Measurements from ENCODE around the gene COBLL1.
"Not testable (repeated sequence)": the region's sequence is repeated elsewhere in the genome, so short reads cannot be mapped to it uniquely, and the experiment has no call there.

COBLL1 gene

GRCh38 chr2:164747783-164748433 lies 93.7 kb downstream of the COBLL1 start:
- DNase-seq = no peak

DNA sequence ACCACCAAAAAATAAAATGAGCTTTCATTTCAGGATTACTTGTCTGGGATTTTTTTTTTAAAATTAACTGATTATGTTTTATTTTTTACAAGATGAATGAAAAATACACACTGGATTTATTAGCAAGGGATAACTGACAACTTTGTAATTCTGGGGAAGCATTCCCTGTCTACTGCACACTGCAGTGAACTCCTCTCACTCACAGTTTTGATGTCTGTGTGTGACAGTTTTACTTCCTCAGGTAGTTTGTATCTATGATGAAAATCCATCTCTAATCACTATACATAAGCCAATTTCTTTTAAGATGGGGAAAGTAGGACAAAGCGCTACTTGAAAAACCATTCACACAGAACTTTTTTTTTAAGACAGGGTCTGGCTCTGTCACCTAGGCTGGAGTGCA lies 94.5 kb downstream of the COBLL1 start:
- DNase-seq = no peak

DNA sequence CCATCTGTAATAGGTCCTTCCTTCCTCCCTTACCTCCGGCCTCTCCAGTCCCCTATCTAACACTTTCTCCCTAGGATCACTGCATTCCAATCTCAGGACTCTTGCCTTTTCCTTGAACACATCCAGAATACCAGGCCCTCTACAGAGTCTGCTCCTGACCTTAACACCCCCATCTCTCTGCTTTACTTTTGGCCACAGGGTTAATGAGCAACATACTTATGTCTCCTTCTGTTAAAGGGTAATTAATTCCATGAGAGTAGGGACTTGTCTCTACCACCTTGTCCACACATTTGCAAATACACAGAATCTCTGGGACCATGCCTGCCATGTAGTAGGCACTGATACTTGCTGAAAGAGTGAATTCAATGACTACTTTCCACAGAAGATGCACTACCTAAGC lies 94.9 kb downstream of the COBLL1 start:
- no peak for DNase-seq

DNA sequence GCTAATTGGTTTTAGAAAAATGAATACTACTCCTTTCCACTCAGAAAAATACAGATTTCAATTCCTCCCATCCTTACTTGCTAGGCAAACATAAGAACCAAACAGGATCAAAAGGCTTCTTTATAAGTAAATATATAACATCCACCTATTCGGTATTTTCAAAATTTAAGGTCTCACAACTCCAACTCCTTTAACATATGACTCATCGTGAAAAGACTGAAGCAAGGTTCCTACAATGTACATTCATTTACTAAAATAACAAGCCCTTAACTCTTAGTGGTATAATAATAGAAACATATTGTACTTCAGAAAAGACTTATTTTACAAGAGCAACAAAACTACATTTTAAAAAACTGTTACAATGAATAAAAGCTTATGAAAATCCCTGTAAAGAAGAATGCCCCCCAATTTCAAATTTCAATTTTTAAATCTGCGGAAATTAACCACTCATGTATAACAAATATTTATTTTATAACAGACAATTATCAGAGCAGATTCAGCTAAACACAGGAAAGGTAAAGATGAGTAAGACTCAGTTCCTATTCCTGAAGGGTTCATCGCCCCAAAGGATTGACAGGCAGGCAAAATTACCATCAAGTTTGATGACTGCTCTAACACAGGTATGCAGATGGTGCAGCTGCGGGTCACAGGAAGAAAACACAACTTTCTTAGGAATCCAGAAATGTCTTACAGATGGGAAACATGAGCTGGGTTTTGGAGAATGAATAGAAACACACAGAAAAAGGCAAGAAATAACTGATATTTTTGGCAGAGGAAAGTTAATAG lies 96.4 kb downstream of the COBLL1 start:
- DNase-seq = no peak

DNA sequence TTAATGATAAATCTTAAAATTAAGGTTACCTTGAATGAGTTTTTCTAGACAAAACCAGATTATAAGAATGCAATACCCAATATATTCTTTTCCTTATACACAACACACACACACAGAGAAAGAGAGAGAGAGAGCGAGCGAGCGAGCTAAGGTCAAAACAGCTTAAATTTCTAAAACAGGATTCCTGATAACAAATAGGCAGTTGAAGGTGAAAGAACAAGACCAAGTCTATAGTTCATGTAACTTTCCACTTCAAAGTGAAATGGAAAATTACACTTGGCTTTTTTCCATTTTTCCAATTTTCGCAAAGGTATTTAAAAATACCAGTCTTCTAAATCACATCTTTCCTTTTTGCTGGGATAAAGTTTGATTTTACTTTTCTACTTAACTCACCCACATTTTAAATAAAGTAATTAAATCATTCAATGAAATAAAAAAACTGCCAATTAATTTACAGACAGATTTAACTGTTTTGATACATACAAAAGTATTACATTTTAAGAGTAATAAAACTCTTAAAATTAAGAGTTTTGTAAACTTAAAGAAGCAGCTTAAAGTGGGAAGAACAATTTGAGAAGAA lies 98.8 kb downstream of the COBLL1 start:
- DNase-seq = no peak

GRCh38 chr2:164739966-164740365 lies 101.7 kb downstream of the COBLL1 start:
- DNase-seq = no peak

DNA sequence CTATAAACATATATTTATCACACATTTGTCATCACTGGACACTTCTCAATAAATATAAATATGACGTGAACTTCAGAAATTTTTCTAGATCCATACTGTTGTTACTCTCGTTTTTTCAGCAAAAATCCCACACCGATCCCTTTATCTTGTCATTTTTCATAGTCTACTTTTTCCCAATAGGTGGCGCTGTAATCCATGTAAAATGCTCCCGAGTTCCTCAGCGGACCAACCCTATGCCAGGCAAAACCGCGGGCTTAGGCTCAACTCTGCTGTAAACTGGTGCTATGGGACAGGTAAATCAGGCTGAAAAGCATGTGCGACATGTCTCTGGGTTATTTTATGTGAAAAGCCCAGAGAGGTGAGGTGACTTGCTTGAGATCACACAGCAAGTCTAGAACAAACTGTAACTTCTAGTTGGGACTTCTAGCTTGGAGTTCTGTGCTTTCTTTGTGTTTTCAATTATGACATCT lies 104.0 kb downstream of the COBLL1 start:
- peak; percentile 77 for DNase-seq

DNA sequence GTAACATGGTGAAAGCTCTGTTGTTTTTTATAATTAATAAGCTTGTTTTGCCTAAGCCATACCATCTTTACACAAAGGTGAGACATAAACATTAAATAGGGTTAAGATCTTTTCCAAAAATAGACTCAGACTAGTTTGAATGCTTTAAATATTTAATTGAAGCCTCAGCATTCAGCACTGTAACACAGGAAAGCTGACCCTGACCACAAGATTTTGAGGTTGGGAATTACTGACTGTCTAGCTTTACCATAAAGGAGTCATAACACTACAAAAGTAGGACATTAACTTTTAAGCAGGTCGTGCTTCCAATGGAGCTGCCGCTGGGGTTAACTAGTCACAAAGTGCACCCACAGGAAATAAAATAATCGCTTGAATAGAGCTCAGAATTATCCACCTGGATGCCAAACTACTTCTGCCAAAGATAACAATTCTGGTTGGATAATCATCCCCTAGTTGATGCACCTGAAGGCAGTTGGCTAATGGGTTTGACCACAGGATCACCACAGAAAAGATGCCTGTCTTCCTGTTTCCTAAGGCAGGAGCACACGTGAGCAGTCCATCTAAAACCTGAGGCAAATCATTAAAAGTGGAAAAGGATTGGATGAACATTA lies 106.2 kb downstream of the COBLL1 start:
- DNase-seq = peak; percentile 69

DNA sequence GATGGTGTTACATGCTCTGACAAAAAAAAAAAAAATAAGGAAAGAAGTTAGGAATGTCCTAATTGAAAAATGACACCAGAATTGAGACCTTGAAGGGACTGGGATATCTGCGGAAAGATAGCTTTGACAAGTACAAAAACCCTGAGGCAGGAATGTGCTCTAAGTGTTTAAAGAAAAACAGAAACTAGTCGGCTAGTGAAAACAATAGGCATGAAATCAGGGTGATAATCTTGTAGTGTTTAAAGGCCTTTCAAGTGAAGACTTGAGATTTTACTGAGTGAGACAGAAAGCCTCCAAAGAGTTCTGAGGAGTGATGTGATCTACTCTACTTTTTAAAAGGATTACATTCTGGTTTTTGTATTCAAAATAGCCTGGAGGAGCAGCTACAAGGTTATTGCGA lies 107.4 kb downstream of the COBLL1 start:
- DNase-seq = no peak

GRCh38 chr2:164725542-164725941 lies 116.1 kb downstream of the COBLL1 start:
- no peak for DNase-seq

DNA sequence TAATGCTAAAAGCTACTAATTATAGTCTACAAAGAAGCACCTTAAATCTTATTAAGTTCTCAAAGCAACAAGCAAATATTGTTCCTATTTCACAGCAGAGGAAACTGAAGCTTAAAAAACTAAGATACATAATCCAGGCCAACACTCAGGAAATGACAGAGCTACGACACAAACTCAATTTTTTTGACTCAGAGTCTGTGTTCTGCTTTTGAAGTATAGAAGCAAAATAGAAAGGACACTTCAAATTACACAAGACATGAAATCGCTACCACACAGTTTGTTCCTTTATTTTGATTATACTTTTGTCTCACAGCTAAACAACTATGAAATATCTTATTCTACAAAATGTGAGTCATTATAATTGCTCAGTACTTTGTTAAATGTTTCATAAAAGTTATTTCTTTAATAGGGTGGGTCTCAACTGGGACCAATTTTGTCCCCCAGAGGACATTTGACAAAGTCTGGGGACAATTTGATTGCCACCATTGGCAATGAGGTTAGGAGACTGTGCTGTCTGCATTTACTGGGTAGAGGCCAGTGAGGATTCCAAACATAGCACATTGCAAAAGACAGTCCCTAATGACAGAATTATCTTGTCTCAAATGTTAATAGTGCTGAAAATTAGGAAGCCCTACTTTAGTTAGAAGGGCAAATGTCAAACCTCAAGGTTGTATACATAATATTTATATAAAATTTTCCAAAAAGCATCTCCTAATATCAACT lies 118.8 kb downstream of the COBLL1 start:
- no peak for DNase-seq

GRCh38 chr2:164721430-164721829 lies 120.2 kb downstream of the COBLL1 start:
- no peak for DNase-seq

DNA sequence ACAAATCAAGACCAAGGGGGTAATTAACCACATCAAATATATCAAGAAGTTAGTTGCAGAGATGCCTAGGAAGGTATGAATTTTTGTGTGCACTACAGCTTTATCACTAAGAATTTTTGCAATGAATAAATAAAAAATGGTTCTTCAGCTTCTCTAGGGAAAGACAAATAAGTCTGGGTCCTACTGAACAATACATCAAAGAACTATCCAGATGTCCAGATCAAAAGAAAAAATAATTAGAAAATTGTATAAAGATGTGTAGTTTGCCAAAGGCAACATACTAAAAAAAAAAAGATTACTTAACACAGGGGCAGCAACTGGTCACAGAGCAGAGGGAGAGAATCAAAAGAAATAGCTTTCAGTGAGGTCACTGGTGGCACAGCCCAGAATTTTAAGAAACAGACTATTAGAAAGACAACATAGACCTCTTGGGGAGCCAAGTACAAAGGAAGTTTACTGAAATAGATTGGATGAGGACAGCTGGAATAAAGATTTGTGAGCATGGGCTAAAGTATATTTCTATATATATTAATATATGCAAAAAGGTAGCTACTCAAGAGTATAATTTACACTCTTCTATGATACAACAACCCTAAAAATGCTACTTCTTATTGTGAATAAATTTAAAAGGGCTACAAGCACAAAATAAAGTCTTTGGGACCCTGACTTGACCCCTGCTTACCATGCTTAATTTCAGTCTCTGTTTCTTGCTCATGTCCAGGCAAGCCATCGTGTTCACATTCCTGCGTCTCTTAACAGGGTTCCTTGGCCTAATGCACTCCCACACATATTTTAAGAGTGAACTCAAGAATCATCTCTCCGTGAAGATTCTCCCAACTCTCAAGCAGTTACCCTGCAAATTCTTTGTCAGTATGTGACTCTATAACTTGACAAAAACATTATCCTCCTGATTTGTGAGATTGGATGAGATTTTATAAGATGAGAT lies 121.4 kb downstream of the COBLL1 start:
- no peak for DNase-seq

DNA sequence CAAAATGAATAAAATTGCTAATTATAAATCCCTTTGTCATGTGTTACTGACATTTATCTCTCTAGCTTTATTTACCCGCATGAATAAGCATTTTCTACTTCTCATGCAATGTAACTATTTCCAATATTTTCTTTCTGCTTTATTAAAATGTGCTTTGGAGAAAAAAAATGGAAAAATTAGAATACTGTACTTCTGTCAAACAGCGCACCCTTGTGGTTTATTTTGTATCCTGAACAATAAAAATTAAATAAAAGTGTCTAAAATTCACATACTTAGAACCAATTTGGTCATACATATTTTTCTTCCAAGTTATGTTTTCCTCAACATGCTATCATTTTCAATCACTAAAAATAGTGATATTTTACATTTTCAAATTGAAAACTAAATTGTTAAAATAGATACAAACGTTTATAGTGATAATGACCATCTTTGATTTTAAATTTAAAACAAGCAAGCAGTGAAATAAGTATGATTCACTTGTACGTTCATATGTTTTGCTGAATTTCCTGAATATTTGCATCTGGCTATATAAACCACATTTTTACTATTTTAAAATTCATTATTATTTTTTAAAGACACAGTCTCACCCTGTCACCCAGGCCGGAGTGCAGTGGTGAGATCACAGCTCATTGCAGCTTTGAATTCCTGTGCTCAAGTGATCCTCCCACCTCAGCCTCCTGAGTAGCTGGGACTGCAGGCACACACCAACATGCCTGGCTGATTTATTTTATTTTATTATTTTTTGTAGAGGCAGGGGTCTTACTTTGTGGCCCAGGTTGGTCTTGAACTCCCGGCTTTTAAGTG lies 124.4 kb downstream of the COBLL1 start:
- peak; percentile 25 for DNase-seq

- no peak for DNase-seq
Observed at GRCh38 chr2:164714471-164714870, 127.2 kb downstream of the COBLL1 start.

DNA sequence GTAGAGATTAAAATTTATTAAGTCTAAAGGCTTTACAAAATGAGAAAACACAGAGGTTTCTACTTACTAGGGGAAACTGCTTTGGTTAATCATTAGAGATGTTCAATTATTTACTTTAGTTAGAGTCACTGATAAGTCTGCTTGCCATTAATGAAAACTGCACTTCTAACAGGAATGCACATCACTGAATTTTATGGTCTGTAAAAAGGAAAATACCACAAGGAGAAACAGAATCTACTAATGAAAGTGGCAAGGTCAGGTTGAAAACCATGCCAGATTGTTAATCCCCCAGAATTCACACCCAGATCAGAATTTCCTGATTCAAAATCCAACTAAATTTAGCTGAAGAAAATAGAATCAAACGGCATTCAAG lies 129.9 kb downstream of the COBLL1 start:
- DNase-seq = no peak

GRCh38 chr2:164710837-164711765 lies 130.5 kb downstream of the COBLL1 start:
- no peak for DNase-seq

DNA sequence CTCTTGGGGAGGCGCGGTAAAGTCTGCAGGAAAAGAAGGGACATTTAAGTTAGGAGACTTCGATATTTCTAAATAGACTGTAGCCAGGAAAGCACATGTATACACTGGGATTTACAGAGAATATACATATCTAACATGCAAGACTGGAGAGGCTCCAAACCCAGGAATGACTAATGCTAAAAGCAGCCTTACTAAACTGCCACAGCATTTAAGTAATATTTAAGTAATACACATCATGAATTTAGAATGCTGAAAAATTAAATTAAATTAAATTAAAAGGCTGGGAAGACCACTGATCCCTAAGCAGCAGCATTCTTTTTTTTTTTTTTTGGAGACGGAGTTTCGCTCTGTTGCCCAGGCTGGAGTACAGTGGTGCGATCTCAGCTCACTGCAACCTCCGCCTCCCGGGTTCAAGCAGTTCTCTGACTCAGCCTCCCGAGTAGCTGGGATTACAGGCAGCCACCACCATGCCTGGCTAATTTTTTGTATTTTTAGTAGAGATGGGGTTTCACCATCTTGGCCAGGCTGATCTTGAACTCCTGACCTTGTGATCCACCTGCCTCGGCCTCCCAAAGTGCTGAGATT lies 131.3 kb downstream of the COBLL1 start:
- DNase-seq = not testable (repeated sequence)

GRCh38 chr2:164706522-164706921 lies 135.1 kb downstream of the COBLL1 start:
- no peak for DNase-seq

Data from COR-L47 (cell line).